Heart left ventricle (tissue), 13 donors: ENCODE data around the gene RUNX1.

Experiments used
- CTCF ChIP-seq, 12 donors: fragments of 200-600 bp; sonication (generic) in 4 of 12; IDR thresholded peaks; one replicate each; pipeline versions ENCODE4 v1.5.0 to v1.8.0; 2018 to 2022; ENCODE audit warnings: antibody characterized with exemption in 12 of 12, mild to moderate bottlenecking in 5 of 12
- POLR2A ChIP-seq, 2 donors: fragments of 450-650 bp; IDR thresholded peaks; one replicate each; pipeline ENCODE4 v1.6.1; 2017; ENCODE audit warnings: antibody characterized with exemption in 2 of 2, mild to moderate bottlenecking in 2 of 2, moderate library complexity in 2 of 2
- donor health status: ischemic (EF 13 %, LVEDD 7.1; RV severe dilation, severe dysfunction).
- donor health status: DM: no; HTN: yes; CAD: no.
- donor health status: DM: no; HTN: no; CAD: no.
- donor health status: ischemic (EF 25% LVEDD 6.9; RV normal size, moderate dysfunction).
- donor health status: ischemic (EF 25% LVEDD 5.7; RV mildly dilated, moderate dysfunction).
- donor health status: ischemic (EF 35%, LVEDD 5.7; RV mildly dilated, moderate dysfunction).
- donor health status: nonischemic (EF 11% LVEDD 7.7; RV severe dilation, severe dysfunction).
- donor health status: DM: yes; HTN: yes; CAD: no.
- donor health status: PGD.
- donor health status: ischemic (EF 29% LVEDD 5.4; RV normal size, mild dysfunction).
- donor health status: nonischemic (EF 23%, LVEDD 6.1; RV moderate dilation, normal function).

DNA sequence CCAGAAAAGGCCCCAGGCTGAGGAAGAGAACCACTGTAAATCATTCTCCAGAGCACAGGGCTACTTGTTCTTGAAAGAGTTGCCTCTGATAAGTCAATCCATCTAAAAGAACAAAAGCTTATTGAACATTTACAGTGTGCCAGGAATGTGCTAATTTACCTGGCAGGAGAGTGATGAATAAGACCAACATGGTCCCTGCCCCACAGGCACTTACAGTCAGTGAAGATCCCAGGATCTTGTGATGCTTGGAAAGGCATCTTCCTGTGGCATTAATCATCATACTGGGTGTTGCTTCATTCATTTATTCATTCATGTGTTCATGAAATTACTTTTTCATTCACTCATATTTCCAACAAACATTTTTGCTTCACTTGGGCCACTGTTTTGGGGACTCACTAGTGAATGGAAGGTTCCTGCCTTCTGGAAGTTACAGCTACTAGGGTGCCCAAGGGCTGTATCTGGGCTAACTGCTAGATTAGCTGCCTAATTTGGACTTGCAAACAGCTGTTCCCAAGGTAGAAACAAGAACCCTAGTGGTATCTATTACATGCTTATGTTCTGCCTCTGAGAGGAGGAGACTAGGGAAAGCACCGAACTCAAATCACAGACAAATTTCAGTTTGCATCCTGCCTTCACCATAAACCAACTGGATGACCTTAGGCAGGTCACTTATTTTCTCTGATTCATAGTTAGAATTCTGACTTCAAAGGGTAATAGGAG lies 246.8 kb downstream of the RUNX1 start:
- no peak for TF ChIP-seq CTCF (IDR thresholded peaks at IDR 0.05)
- TF ChIP-seq POLR2A (IDR thresholded peaks at IDR 0.05) = no peak
